ENCODE data around the gene EID2.

- TF ChIP-seq FOXJ3 (CRISPR knock-in tag; IDR thresholded peaks at IDR 0.05) (no peak), RXRA (IDR thresholded peaks at IDR 0.05; ENCODE audit: borderline replicate concordance, low read depth) (no peak), CTCF (IDR thresholded peaks at IDR 0.05) (no peak), MAX (IDR thresholded peaks at IDR 0.05; ENCODE audit: low read depth) (no peak), EP300 (IDR thresholded peaks at IDR 0.05; ENCODE audit: borderline replicate concordance in 1 of 2, low read depth in 1 of 2, low read length in 1 of 2) (no peak), SIN3A (IDR thresholded peaks at IDR 0.05; ENCODE audit: borderline replicate concordance, low read depth, low read length) (no peak), REST (IDR thresholded peaks at IDR 0.05; ENCODE audit: low read depth, low read length) (no peak), NRF1 (IDR thresholded peaks at IDR 0.05; ENCODE audit: low read depth, low read length) (no peak), EZH2phosphoT487 (IDR thresholded peaks at IDR 0.05; ENCODE audit: borderline replicate concordance, low read depth) (no peak), CHD2 (IDR thresholded peaks at IDR 0.05; ENCODE audit: low read length, partially characterized antibody) (no peak), SMC3 (IDR thresholded peaks at IDR 0.05; ENCODE audit: low read depth, low read length) (no peak), RCOR1 (IDR thresholded peaks at IDR 0.05; ENCODE audit: low read length) (no peak), TEAD4 (IDR thresholded peaks at IDR 0.05; ENCODE audit: borderline replicate concordance, insufficient read depth) (no peak)
Measured at GRCh38 chr19:39509233-39509632, 30.7 kb downstream of the EID2 start.
